SH-SY5Y (cell line): ENCODE measurements around the gene PIP5K1B.

Experiments used
- GATA2 ChIP-seq: IDR thresholded peaks from 2 replicates; pipeline ENCODE4 v1.6.1; 2011; ENCODE audit warnings: mild to moderate bottlenecking, low read depth, low read length
- GATA3 ChIP-seq: IDR thresholded peaks from 2 replicates; pipeline ENCODE4 v1.6.1; 2011; ENCODE audit warnings: low read depth, mild to moderate bottlenecking, low read length, moderate library complexity

GRCh38 chr9:68710111-68710471, 5.1 kb downstream of the PIP5K1B start:
- no peak for TF ChIP-seq GATA3
- no peak for TF ChIP-seq GATA2
